ENCODE data around the gene CHAF1A.
A peak's percentile ranks its signal among the peaks of the same experiment; 100 is the strongest.

DNA sequence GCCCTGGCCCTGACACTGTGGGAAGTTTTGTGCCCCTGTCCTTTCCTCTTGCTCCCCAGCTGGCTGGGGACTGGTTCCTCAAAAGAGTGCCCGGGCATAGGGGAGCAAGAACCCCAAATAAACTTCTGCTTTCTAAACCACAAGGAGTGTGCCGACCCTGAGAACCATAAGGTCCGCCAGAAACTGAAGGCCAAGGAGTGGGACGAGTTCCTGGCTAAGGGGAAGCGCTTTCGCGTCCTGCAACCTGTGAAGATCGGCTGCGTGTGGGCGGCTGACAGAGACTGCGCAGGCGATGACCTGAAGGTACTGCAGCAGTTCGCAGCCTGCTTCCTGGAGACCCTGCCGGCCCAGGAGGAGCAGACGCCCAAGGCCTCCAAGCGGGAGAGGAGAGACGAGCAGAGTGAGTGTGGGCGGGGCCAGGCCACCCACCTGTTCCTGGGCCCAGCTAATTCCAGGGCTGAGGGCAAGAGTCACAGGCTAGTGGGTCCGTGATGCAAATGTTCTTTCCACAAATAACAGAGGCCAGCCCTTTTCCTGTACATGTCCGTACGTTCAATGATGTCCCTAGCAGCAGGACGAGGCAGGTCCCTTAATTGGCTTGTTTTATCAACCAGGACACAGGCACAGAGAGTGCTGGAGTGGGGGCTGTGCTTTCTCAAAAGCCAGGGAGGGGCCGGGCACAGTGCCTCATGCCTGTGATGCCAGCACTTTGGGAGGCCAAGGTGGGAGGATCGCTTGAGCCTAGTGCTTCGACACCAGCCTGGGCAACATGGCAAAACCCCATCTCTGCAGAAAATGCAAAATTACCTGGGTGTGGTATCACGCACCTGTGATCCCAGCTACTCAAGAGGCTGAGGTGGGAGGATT is 29.6 kb downstream of the CHAF1A start:
- no peak for TF ChIP-seq TAF1 (IDR thresholded peaks at IDR 0.05; ENCODE audit: low read depth, low read length)
- TF ChIP-seq EP300 (IDR thresholded peaks at IDR 0.05; ENCODE audit: borderline replicate concordance in 1 of 2, low read depth in 2 of 2, low read length in 2 of 2): no peak
- no peak for TF ChIP-seq CTCF (IDR thresholded peaks at IDR 0.05; ENCODE audit: control extremely low read depth in 1 of 3, insufficient read depth in 1 of 3, low read depth in 1 of 3, low read length in 3 of 3)
- TF ChIP-seq GABPA (IDR thresholded peaks at IDR 0.05; ENCODE audit: borderline replicate concordance, insufficient read depth, low read length): no peak
- no peak for TF ChIP-seq SP1 (IDR thresholded peaks at IDR 0.05; ENCODE audit: low read depth, low read length)
- TF ChIP-seq CHD2 (IDR thresholded peaks at IDR 0.05; ENCODE audit: low read length): no peak
- TF ChIP-seq POLR2A (IDR thresholded peaks at IDR 0.05; ENCODE audit: control extremely low read depth in 1 of 2, low read depth in 2 of 2, low read length in 2 of 2): peak in 1 of 2 experiments; percentile 38; a peak in 1 of 3 replicates
- TF ChIP-seq HDAC2 (IDR thresholded peaks at IDR 0.05; ENCODE audit: borderline replicate concordance in 1 of 2, low read depth in 2 of 2, low read length in 2 of 2): no peak
- no peak for TF ChIP-seq SRF (IDR thresholded peaks at IDR 0.05; ENCODE audit: low read depth, low read length)
